ENCODE data around the gene PON2. TPM values are rescaled to one million over a fixed set of nuclear protein-coding genes. Genes with fewer than 3 reads are reported as not detected.

PON2 gene
- total RNA-seq, 2 experiments from 2014 or later: 5.4 to 6.7 TPM

- Histone ChIP-seq H3K9me3 (ENCODE audit: control insufficient read depth in 1 of 2, insufficient read depth in 1 of 2, low read length in 2 of 2) (no peaks in the 10 kb centered on the region), H3K36me3 (ENCODE audit: insufficient read depth, low read length) (no peaks in the 10 kb centered on the region), H3K4me3 (ENCODE audit: low read length) (no peak overlapping the region), H3K27ac (ENCODE audit: low read depth in 1 of 2, low read length in 2 of 2) (no peak overlapping the region), H3K4me1 (ENCODE audit: insufficient read depth, low read length) (no peaks in the 10 kb centered on the region), H3K27me3 (ENCODE audit: control insufficient read depth in 1 of 2, insufficient read depth in 2 of 2, low read length in 2 of 2) (no peaks in the 10 kb centered on the region)
- Mint-ChIP-seq H3K27ac (no peak overlapping the region), H3K27me3 (no peaks in the 10 kb centered on the region), H3K4me1 (ENCODE audit: low read depth) (no peaks in the 10 kb centered on the region), H3K9me3 (no peaks in the 10 kb centered on the region), H3K36me3 (ENCODE audit: low read depth) (no peaks in the 10 kb centered on the region), H3K4me3 (no peak overlapping the region)
- POLR2A ChIA-PET: no interaction called here
- ATAC-seq (ENCODE audit: poor library complexity): no peak
- CTCF ChIA-PET: no interaction called here
- intact Hi-C loops (cut with DNase I, micrococcal nuclease): no loop called here
- no peak for TF ChIP-seq CTCF (IDR thresholded peaks at IDR 0.05)
- no peak for DNase-seq
Measured at GRCh38 chr7:95404316-95404865, 30.4 kb downstream of the PON2 start.

GRCh38 chr7:95398155-95398940 is 36.5 kb downstream of the PON2 start:
- H3K4me1 ChIP-seq (ENCODE audit: insufficient read depth, low read length): peaks cover 12% of the 10 kb centered on the region
- no peaks in the 10 kb centered on the region for H3K4me1 Mint-ChIP-seq (ENCODE audit: low read depth)
- H3K9me3 ChIP-seq (ENCODE audit: control insufficient read depth in 1 of 2, insufficient read depth in 1 of 2, low read length in 2 of 2): peaks cover 0 to 4% of the 10 kb centered on the region in 2 experiments
- peaks cover 6 to 35% of the 10 kb centered on the region in 2 experiments for H3K27me3 ChIP-seq (ENCODE audit: control insufficient read depth in 1 of 2, insufficient read depth in 2 of 2, low read length in 2 of 2)
- CTCF ChIA-PET: no interaction called here
- no peak overlapping the region for H3K4me3 Mint-ChIP-seq
- POLR2A ChIA-PET: no interaction called here
- intact Hi-C loops (cut with DNase I, micrococcal nuclease): no loop called here
- H3K27ac ChIP-seq (ENCODE audit: low read depth in 1 of 2, low read length in 2 of 2): no peak overlapping the region
- H3K27ac Mint-ChIP-seq: no peak overlapping the region
- no peak for ATAC-seq (ENCODE audit: poor library complexity)
- DNase-seq: no peak
- H3K9me3 Mint-ChIP-seq: no peaks in the 10 kb centered on the region
- no peak for TF ChIP-seq CTCF (IDR thresholded peaks at IDR 0.05)
- H3K36me3 ChIP-seq (ENCODE audit: insufficient read depth, low read length): no peaks in the 10 kb centered on the region
- peaks cover 40% of the 10 kb centered on the region for H3K27me3 Mint-ChIP-seq
- no peak overlapping the region for H3K4me3 ChIP-seq (ENCODE audit: low read length)
- H3K36me3 Mint-ChIP-seq (ENCODE audit: low read depth): no peaks in the 10 kb centered on the region

GRCh38 chr7:95397381-95397780 is 37.4 kb downstream of the PON2 start:
- Mint-ChIP-seq H3K4me1 (ENCODE audit: low read depth) (no peaks in the 10 kb centered on the region), H3K4me3 (no peak overlapping the region), H3K27ac (no peak overlapping the region), H3K36me3 (ENCODE audit: low read depth) (no peaks in the 10 kb centered on the region), H3K9me3 (no peaks in the 10 kb centered on the region), H3K27me3 (peaks cover 45% of the 10 kb centered on the region)
- Histone ChIP-seq H3K4me1 (ENCODE audit: insufficient read depth, low read length) (peaks cover 12% of the 10 kb centered on the region), H3K4me3 (ENCODE audit: low read length) (no peak overlapping the region), H3K27ac (ENCODE audit: low read depth in 1 of 2, low read length in 2 of 2) (no peak overlapping the region), H3K36me3 (ENCODE audit: insufficient read depth, low read length) (no peaks in the 10 kb centered on the region), H3K9me3 (ENCODE audit: control insufficient read depth in 1 of 2, insufficient read depth in 1 of 2, low read length in 2 of 2) (peaks cover 0 to 4% of the 10 kb centered on the region in 2 experiments), H3K27me3 (ENCODE audit: control insufficient read depth in 1 of 2, insufficient read depth in 2 of 2, low read length in 2 of 2) (peaks cover 9 to 44% of the 10 kb centered on the region in 2 experiments)
- ChIA-PET CTCF (no interaction called here), POLR2A (no interaction called here)
- no peak for TF ChIP-seq CTCF (IDR thresholded peaks at IDR 0.05)
- DNase-seq (no peak), ATAC-seq (ENCODE audit: poor library complexity) (no peak)
- intact Hi-C loops (cut with DNase I, micrococcal nuclease): no loop called here

All from CD4-positive, alpha-beta T cell (primary cell).